GM19025 (cell line): ENCODE measurements around the gene CLEC16A.
A peak's percentile ranks its signal among the peaks of the same experiment; 100 is the strongest.

ENCODE experiments used
- ATAC-seq: cut with Tn5 transposase; IDR thresholded peaks from one replicate; pipeline ENCODE4 v1.9.1; 2021; ENCODE audit warnings: mild to moderate bottlenecking, low read depth, moderate library complexity; ENCODE audit not compliant: unreplicated experiment

The CLEC16A gene

DNA sequence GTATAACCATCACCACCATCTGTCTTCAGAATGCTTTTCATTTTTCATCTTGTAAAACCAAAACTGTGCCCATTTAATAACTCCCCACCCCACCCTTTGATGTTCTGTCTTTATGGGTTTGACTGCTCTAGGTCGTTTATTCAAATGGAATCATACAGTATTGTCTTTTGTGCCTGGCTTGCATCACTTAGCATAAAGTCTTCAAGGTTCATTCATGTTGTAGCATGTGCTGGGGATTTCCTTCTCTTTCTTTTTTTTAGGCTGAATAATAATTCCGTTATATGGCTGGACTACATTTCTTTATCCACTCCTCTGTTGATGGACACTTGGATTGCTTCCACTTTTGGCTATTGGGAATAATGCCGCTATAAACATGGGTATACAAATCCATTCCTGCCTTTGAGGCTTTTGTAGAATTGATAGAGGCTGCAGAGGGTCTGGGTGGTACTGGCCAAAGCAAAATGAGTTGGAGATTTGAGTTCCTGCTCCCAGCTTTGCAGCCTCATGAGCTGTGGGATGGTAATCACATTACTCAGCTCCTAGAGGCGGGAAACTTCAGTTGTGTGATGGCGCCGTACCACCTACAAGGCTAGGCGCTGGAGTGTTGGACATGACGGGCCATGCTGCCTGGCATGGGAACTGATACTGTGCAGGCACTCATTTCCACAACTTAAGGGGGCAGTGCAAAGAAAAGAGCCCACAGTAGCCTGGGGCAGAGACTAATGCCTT, 64.8 kb downstream of the CLEC16A start:
- ATAC-seq, result no peak

DNA sequence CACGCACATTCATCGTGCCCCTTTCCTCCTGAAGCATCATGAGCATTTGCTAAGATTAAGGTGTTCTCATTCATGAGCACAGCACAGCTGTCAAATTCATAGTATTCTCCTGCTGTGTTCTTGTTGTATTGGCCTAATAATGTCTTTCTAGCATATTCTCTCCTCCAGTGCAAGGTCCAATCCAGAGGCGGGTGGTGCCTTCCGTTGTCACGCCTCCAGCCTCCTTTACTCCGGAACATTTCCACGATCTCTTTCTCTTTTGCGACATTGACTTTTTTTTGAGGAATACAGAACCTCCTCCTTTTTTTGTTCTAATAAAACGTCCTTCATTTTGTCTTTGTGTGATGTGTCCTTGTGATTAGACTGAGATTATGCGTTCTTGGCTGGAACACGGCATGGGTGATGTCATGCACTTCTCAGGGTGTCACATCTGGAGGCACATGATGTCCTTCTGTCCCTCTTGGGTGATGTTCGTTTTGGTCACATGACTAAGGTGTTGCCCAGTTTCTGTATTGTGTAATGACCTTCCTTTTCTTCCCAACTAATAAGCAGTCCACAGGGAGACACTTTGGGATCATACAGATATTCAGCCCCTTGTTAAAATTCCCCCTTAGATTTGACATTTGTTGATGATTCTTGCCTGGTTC, 66.3 kb downstream of the CLEC16A start:
- ATAC-seq, result no peak

DNA sequence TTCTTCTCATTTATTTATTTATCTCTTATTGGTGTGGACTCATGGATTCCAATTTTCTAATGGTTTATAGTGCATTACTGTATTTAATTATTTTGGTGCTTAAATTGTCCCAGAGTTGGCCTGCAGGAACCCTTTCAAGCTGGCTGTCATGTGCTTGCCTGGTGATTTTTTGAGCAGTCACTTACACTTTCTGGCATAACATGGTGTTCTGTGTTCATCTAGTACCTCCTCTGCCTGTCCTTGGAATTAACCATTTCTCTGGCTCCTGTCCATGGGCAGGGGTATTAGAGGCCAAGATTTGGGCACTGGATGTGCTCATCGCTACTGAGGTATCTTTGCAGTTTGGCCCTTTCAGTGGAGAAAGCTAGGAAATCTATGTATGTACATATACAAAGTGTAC, 67.0 kb downstream of the CLEC16A start:
- no peak for ATAC-seq

DNA sequence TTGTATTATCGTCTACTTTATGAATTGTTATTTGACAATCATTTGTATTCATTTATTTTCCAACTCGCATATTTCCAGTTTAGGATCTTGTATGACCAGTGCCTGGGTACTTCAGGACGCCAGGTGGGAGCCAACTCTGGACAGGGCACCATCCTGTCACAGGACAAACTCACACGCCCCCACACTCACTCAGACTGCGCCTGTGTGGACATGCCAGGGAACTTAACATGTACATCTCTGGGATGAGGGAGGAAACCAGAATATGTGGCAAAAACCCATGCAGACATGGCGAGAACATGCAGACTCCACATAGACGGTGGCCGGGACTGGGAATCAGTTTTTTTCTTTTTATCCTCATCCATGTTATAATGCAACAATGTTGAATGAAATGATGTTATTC, 68.5 kb downstream of the CLEC16A start:
- ATAC-seq, result no peak

DNA sequence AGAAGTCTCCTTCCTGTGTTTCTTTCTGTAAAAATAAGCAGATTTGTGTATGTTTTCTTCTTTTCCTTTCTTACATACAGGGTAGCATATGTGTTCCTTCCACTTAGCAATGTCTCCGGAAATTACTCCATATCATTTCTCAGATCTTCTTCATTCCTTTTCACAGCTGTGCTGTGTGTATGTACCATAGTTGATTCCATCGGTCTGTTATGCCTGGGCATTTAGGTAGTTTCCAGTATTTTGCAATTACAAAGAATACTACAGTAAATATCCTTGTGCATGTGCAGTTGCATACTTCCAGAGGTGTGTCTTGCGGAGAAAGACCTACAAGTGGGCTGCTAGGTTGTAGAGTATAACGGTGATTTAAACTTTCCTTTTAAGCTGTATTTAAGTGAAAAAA, 69.8 kb downstream of the CLEC16A start:
- no peak for ATAC-seq

DNA sequence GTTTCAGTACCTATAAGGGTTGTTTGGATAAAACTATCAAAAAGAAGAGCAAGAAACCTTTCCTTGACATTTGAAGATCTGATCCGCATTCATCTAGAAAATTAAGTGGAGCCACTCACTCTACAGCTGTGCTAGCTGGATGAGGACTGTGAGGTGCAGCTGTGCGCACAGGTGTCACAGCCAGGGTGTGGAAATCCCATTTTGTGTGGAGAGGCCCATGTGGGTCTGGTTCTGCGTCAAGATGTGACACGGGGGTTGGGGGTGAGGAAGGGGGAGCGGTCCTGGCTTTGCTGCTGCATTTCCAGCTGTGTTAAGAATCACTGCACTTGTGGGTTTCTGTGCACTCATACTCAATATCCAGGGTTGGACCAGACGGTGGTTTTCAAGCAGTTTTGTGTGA, 70.7 kb downstream of the CLEC16A start:
- no peak for ATAC-seq

DNA sequence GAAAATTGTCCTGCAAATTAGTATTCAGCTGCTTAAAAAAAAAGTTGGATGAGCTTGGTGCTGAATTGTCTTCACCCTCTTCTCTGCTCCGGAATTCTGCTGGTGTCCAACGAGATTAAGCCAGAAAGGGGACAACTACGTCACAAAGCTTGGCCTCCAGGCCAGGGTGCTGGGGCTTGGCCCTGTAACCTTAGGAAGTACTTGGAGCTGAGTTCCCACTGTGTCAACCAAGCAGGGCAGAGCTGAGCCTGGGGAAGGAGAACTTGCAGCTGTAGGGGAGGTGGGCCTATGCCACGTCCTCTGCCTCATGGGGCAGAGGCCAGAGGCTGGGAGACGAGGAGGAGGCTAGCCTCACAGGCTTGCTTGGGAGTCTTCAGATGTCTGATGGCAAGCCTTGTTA, 71.2 kb downstream of the CLEC16A start:
- ATAC-seq, result no peak

DNA sequence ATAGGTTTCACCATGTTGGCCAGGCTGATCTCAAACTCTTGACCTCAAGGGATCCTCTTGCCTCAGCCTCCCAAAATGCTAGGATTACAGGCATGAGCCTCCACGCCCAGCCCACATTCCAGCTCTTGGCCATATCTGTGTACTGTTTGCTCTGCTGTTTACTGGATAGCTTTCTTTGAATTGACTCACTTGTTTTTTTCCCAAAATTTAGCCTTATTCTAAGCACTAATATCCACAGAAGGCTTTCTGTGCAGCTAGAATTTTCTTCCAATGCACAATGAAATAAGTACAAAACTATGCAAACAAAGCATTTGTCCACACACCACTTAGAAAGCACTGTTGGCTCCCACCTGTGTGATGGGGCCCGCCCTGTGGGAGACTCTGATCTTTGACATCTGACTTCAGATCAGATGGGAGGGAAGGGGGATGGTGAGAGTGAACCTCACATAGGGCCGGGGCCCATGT, 72.2 kb downstream of the CLEC16A start:
- ATAC-seq, result no peak

DNA sequence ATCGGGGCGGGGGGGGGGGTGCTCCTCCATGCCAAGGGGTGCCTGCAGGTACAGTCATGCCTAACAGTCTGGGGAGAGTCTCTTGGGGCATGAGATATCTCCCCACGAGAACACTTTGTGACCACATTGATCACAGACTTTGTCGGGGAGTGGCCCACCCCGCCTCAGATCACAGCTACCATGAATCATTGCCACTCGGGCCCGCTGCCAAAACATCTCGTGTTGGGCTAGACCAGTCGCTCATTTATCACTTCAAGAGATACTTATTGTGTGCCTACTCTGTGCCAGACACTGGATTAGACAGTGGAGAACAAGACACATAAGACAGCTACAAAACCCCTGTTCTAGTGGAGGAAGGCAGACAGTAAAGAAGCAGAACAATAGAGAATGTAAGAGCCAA, 72.6 kb downstream of the CLEC16A start:
- ATAC-seq, result no peak

DNA sequence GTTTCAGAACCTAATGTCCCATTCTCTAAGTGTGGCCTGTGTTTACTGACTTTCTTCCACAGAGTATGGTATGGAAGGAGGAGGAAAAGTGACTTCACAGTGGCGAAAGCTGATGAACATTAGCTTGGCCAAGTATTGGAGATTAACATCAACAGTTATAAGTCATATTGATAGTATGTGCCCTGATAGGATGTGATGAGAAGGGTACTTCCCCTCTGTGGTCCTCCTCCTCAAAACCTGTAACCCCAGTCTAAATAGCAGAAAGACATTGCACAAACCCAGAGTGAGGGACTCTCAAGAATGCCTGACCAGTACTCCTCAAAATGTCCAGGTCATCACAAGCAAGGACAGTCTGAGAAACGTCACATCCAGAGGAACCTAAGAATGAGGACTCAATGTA, 73.1 kb downstream of the CLEC16A start:
- ATAC-seq, result no peak

DNA sequence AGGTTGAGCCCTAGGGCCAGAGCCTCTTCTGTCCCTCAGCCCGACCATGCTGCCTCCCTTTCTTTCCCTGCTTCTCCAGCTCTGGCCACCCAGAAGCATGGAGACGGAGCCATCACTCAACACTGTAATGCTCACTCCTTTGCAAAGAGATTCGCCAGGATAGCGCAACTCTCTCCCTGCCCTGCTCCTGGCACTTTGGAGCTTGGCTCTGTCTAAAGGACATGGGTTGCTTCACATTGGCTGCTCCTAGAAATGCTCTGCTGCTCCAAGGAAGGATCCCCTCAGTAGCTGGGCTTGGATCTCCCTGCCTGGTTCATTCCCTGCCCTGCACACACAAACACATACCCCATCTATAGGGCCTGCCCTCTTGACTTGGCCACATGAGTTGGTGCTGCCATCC, 76.0 kb downstream of the CLEC16A start:
- no peak for ATAC-seq

DNA sequence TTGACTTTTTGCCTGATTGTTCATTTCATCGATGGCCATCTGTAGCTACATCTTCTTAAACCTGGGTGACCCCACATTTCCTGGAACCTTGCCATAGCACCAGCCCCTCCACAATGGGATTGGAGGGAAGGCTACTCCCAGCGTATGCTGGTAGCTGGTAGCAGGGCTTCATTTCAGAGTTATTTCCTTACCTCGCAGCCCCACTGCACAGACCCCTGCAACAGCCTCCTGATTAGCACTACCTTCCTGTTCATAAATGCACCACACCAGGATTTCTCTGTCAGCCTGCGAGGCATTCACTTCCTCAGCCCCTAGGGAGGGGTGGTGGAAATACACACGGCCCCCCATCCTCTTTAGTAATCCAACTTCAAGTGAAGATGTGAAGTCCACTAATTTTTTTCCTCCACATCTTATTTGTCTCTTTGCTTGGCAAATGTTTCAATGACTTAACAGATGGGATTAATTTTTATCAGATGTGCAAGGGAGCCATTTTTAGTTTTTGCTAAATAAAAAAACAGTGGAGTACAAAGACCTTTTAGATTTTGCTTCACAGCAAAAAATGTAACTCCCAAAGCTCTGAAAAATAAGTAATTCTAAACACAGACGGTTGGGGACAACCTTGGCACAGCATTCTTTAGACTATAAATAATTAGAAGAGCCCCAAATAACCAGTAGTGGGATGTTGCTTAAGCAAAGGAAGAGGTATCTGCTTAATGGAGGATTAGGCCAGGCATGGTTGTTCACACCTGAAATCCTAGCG, 76.6 kb downstream of the CLEC16A start:
- no peak for ATAC-seq

DNA sequence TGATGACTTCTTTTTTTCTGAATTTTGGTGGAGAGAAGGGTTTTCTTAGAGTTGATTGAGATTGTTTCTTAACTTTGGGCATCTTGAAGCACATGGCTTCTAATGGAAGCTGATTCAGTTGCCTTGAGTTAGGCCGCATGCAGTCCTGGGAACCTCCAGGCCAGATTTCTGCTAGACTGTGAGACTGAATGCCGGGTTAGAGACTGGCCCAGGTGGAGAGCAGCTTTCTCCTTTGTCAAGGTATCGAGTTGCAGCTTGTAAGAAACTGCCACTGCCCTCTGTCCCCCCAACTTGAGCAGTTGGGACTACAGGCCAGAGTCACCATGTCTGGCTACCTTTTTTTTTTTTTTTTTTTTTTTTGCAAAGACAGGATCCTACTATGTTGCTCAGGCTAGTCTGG, 77.6 kb downstream of the CLEC16A start:
- no peak for ATAC-seq

DNA sequence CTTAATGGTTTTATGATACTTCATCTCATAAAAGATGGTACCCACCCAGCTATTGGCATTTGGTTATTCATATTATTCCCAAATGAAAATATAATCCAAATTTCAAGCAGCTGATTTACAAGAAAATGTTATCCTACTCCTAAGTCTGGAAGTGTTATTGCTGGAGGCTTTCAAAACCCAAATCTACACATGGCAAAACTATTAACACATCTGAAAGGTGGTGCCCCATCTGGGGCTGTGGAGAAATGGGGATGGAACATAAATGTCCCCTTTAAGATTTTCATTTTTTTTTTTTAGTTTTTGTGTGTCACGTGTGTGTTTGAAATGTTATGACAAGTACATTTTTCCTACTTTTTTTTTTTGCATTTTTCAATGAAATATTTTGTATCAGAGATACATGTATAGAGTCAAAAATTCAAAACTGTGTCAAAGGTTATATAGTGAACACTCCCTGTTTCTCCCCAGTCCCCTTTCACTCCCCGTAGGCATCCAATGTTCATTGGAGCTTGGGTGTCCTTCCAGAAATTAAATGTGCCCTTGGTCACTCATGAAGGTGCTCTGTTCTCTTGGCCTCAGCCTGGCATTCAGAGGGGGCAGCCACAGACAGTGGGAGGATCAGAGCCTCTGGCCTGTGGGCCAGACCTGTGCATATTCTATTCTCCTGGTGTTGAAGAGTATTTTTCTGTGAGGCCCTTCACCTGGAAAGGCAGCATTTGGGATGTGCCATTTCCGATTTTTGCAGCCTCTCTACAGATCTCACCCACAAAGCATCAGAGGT, 79.1 kb downstream of the CLEC16A start:
- no peak for ATAC-seq

DNA sequence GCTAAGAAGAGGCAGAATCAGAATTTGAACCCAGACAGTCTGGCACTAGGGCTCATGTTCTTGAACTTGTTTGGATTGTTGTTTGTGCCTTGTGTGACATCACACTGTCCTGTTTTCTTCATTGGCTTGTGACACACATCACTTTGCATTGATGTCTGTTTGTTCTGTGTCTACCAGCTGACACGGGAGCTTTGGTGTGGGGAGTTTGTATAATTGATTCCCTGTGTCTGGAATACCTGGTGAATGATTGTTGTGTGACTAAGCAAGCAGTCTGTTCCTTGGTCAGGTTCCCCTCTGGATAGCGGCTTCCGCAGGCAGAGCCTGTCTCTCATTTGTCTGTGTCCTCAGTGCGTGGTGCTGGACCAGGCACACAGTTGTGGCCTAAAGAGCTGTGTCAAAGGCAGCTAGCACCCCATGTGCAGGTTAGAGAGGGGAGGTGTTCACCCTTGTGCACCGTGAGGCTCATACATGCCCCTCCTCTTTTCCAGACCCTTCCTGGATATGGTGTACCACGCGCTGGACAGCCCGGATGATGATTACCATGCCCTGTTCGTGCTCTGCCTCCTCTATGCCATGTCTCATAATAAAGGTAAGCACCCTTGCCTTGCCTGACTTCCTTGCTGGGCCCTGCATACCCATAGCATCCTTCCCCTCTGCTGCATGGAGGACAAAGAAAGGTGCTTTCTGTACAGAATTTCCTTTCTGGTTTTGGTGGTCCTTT, 80.1 kb downstream of the CLEC16A start:
- ATAC-seq, result peak; percentile 26

DNA sequence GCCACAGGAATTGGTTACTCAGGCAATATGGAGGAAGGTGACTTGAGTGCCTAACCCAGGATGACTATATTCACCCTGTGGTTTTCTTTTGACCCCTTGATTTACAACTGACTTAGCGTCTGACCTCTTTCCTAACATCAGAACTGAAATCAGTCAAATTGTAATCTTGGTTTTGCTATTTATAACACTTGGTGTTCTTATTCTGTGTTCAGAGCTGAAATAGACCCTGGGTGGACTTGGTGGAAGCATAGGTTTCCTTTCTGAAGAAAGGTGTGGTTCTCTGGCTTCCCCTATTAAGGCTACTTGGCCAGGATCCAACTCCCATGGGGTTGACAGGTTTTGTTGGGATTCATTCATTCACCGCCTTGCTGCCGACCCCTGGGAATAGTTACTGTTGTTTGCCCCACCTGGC, 80.8 kb downstream of the CLEC16A start:
- ATAC-seq, result peak; percentile 79

DNA sequence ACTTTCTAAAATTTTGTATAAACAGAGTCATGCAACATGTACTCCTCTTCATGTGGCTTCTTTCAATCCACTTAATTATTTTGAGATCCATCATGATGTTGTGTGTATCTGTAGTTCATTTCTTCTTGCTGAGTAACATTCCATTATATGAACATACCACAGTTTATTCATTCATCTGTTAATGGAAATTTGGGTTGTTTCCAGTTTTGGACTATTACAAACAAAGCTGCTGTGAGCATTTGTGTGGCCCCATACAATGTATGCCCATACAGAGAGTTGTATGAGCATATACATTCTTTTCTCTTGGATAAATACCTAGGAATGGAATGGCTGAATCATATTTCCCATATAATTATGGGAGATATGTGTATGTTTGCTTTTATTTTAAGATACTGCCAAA, 85.6 kb downstream of the CLEC16A start:
- ATAC-seq, result no peak

DNA sequence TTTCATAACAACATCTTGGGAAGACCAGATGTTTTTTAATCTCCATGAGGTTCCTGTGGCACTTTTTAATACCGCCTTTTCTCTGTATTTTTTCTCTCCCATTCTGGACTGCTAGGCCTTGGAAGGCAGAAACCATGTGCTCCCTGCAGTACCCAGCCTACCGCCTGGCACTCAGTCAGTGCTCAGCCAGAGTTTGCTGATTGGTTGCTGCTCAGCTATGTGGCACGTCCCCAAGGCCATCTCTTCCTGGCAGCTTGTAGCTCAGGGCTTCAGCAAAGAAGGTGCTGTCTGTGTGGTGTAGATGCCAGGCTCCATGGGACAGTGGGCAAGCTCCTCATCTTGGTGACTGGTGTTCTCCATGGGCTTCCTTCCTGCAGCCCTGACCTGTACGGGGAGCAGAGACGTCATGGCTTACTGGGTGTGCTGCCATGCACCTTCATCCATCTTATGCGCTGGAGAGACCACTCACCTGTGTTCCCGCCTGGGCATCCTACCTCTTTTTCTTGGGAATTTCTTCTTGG, 86.7 kb downstream of the CLEC16A start:
- no peak for ATAC-seq

DNA sequence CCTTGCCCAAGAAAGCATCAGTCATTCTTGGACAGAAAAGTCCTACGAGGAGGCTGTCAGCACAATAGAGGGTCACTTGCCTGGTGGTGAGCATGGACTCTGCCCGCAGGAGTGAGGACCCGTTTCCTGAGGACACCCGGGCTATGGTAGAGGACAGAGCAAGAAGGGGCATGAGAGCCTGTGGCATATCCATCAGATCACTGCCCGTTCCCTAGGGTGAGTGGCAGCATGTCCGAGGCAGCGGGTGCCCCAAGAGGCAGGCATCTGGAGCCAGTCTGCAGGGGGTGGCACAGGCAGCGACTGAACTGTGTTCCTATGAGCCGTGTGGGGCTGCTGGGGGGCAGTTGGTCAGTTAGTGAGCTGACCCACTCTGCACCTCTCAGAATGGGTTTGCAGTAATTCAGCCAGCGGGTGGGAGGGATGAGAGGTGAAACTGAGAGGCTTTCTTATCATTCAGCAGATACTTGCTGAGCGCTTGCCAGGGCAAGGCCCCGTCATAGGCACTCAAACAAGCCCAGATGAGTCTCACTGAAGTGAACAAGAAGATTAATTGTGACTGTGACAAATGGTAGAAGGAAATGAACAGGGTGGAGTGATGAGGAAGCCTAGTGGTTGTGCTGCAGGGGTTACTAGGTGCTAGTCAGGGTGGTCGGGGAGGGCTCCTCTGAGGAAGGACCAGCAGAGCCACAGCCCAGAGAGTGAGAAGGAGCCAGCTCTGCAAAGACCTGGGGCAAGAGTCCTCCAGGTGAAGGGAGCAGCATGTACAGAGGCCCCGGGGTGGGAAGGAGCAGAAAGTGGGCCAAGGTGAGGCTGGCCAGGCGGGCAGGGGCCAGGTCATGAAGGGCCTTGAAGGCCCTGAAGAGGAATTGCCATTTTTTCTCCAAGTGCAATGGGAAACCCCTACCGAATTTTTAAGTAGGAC, 87.9 kb downstream of the CLEC16A start:
- no peak for ATAC-seq
